B cell (primary cell): Measurements from ENCODE around the gene KHNYN.
"Not testable (repeated sequence)": the region's sequence is repeated elsewhere in the genome, so short reads cannot be mapped to it uniquely, and the experiment has no call there.

Experiments used
- EZH2 ChIP-seq: IDR thresholded peaks from 2 replicates; pipeline ENCODE4 v1.6.1; 2012; ENCODE audit warnings: borderline replicate concordance, low read depth, mild to moderate bottlenecking, moderate library complexity, low read length; ENCODE audit not compliant: insufficient read depth, poor library complexity, severe bottlenecking
- TF ChIP-seq, protein P1 (sequence below): fragments of 200-600 bp; IDR thresholded peaks from one replicate; pipeline ENCODE4 v1.8.0; 2022; ENCODE audit warnings: antibody characterized with exemption, mild to moderate bottlenecking

GRCh38 chr14:24470450-24470849, 40.7 kb downstream of the KHNYN start:
- TF ChIP-seq, protein P1, sequence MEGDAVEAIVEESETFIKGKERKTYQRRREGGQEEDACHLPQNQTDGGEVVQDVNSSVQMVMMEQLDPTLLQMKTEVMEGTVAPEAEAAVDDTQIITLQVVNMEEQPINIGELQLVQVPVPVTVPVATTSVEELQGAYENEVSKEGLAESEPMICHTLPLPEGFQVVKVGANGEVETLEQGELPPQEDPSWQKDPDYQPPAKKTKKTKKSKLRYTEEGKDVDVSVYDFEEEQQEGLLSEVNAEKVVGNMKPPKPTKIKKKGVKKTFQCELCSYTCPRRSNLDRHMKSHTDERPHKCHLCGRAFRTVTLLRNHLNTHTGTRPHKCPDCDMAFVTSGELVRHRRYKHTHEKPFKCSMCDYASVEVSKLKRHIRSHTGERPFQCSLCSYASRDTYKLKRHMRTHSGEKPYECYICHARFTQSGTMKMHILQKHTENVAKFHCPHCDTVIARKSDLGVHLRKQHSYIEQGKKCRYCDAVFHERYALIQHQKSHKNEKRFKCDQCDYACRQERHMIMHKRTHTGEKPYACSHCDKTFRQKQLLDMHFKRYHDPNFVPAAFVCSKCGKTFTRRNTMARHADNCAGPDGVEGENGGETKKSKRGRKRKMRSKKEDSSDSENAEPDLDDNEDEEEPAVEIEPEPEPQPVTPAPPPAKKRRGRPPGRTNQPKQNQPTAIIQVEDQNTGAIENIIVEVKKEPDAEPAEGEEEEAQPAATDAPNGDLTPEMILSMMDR, result not testable (repeated sequence)
- TF ChIP-seq EZH2, result not testable (repeated sequence)
